SK-N-SH (cell line): ENCODE measurements around the gene ZNRF1. TPM values are rescaled to one million over a fixed set of nuclear protein-coding genes. Genes with fewer than 3 reads are reported as not detected.

Source experiments
- CTCF ChIA-PET: fragments of 300-600, 350-600 bp; formaldehyde crosslinking; extraction: SDS; loops from one replicate; lab custom pipeline; 2021; lab: Yijun Ruan, JAX
- POLR2A ChIA-PET: fragments of 350-600 bp; sonication (Branson Sonifier 250); formaldehyde crosslinking; extraction: SDS; loops from one replicate; lab custom pipeline; 2020; ENCODE audit warnings: antibody characterized with exemption, inconsistent platforms; lab: Yijun Ruan, JAX
- DNase-seq: peaks from one replicate; pipeline ENCODE4 v3.0.0; 2012
- H2AFZ ChIP-seq: fragments of 200-600 bp; sonication (generic); 2 replicates; pipeline ENCODE4 v1.8.1; 2016; ENCODE audit warnings: antibody characterized with exemption, mild to moderate bottlenecking, low read depth
- H3F3A ChIP-seq: fragments of 200-600 bp; sonication (generic); replicated peaks from 2 replicates; pipeline ENCODE3; 2016; ENCODE audit warnings: antibody characterized with exemption, mild to moderate bottlenecking; ENCODE audit not compliant: insufficient read depth
- H3K27ac ChIP-seq, 2 experiments: fragments of 200-500 bp in 1 of 2; fragments of 200-600 bp in 1 of 2; sonication (Bioruptor generic) in 1 of 2; sonication (generic), shearing (Covaris generic) in 1 of 2; 2 replicates each; pipeline versions ENCODE4 v1.5.1 to v1.6.1; 2014 to 2016; ENCODE audit warnings: low read depth in 2 of 2, inconsistent platforms in 1 of 2, low read length in 1 of 2, mild to moderate bottlenecking in 1 of 2, mixed read lengths in 1 of 2
- H3K27me3 ChIP-seq: fragments of 200-600 bp; sonication (generic), shearing (Covaris generic); 2 replicates; pipeline ENCODE4 v1.6.1; 2016; ENCODE audit warnings: mixed run types; ENCODE audit not compliant: insufficient read depth
- H3K36me3 ChIP-seq, 2 experiments: fragments of 200-500 bp in 1 of 2; fragments of 200-600 bp in 1 of 2; sonication (Bioruptor generic) in 1 of 2; sonication (generic) in 1 of 2; replicated peaks in 1 of 2; 2 replicates each; pipeline versions ENCODE3 to v1.5.1; 2014 to 2016; ENCODE audit warnings: low read length in 1 of 2, mild to moderate bottlenecking in 1 of 2; ENCODE audit not compliant: insufficient read depth in 2 of 2, control insufficient read depth in 1 of 2
- H3K4me1 ChIP-seq, 2 experiments: fragments of 200-500 bp in 1 of 2; fragments of 200-600 bp in 1 of 2; sonication (Bioruptor generic) in 1 of 2; sonication (generic), shearing (Covaris generic) in 1 of 2; 2 replicates each; pipeline versions ENCODE4 v1.5.1 to v1.6.1; 2014 to 2016; ENCODE audit warnings: low read depth in 1 of 2, low read length in 1 of 2, mixed run types in 1 of 2; ENCODE audit not compliant: insufficient read depth in 2 of 2, control insufficient read depth in 1 of 2
- H3K4me2 ChIP-seq: fragments of 200-600 bp; sonication (generic), shearing (Covaris generic); 2 replicates; pipeline ENCODE4 v1.6.1; 2017; ENCODE audit warnings: mixed run types
- H3K4me3 ChIP-seq, 2 experiments: fragments of 200-500 bp in 1 of 2; fragments of 200-600 bp in 1 of 2; sonication (Bioruptor generic) in 1 of 2; sonication (generic), shearing (Covaris generic) in 1 of 2; 2 replicates each; pipeline versions ENCODE4 v1.5.1 to v1.8.1; 2014 to 2016; ENCODE audit warnings: low read depth in 2 of 2, inconsistent platforms in 1 of 2, low read length in 1 of 2, mild to moderate bottlenecking in 1 of 2, mixed read lengths in 1 of 2, moderate library complexity in 1 of 2
- H3K79me2 ChIP-seq: fragments of 200-600 bp; sonication (generic); 2 replicates; pipeline ENCODE4 v1.8.1; 2017; ENCODE audit warnings: mild to moderate bottlenecking; ENCODE audit not compliant: insufficient read depth
- H3K9ac ChIP-seq: fragments of 200-600 bp; sonication (generic); 2 replicates; pipeline ENCODE4 v1.6.1; 2017; ENCODE audit warnings: mixed run types
- H3K9me2 ChIP-seq: fragments of 200-600 bp; sonication (generic); 2 replicates; pipeline ENCODE4 v1.6.1; 2017; ENCODE audit warnings: mixed run types
- H3K9me3 ChIP-seq: fragments of 200-600 bp; sonication (generic); 2 replicates; pipeline ENCODE4 v1.6.1; 2017; ENCODE audit warnings: mixed run types, mild to moderate bottlenecking, moderate library complexity
- H4K20me1 ChIP-seq: fragments of 200-600 bp; sonication (generic); 2 replicates; pipeline ENCODE4 v1.6.1; 2017; ENCODE audit warnings: mild to moderate bottlenecking, mixed run types; ENCODE audit not compliant: insufficient read depth
- CHD2 ChIP-seq: fragments of 150-350 bp; IDR thresholded peaks from 2 replicates; pipeline ENCODE4 v1.6.1; 2018; ENCODE audit warnings: low read length; ENCODE audit not compliant: partially characterized antibody
- FOSL2 ChIP-seq: IDR thresholded peaks from 2 replicates; pipeline ENCODE4 v1.4.0; 2012; ENCODE audit warnings: low read depth, mild to moderate bottlenecking, moderate library complexity, borderline replicate concordance
- FOXJ3 ChIP-seq: sonication (generic); formaldehyde crosslinking; IDR thresholded peaks from 2 replicates; pipeline ENCODE4 v1.5.1; 2020; ENCODE audit warnings: mild to moderate bottlenecking, missing genetic modification reagents
- GABPA ChIP-seq: IDR thresholded peaks from 2 replicates; pipeline ENCODE4 v1.4.0; 2012; ENCODE audit warnings: low read depth, mild to moderate bottlenecking
- NFIC ChIP-seq: IDR thresholded peaks from 2 replicates; pipeline ENCODE4 v1.4.0; 2012; ENCODE audit warnings: borderline replicate concordance
- NRF1 ChIP-seq: IDR thresholded peaks from 2 replicates; pipeline ENCODE4 v1.6.1; 2012; ENCODE audit warnings: low read depth, mild to moderate bottlenecking, low read length
- RAD21 ChIP-seq: IDR thresholded peaks from 2 replicates; pipeline ENCODE4 v1.6.1; 2012; ENCODE audit warnings: mild to moderate bottlenecking, low read length
- TAF1 ChIP-seq: IDR thresholded peaks from 2 replicates; pipeline ENCODE4 v1.6.1; 2012; ENCODE audit warnings: low read depth, mild to moderate bottlenecking, low read length, moderate library complexity, borderline replicate concordance
- TEAD4 ChIP-seq: IDR thresholded peaks from 2 replicates; pipeline ENCODE4 v1.4.0; 2012; ENCODE audit warnings: mild to moderate bottlenecking, borderline replicate concordance; ENCODE audit not compliant: insufficient read depth
- ZBTB33 ChIP-seq: IDR thresholded peaks from 2 replicates; pipeline ENCODE4 v1.4.0; 2012; ENCODE audit warnings: low read depth, borderline replicate concordance
- WGBS: methylation state at CpG from one replicate; pipeline ENCODE4 v1.1.6; 2017; ENCODE audit warnings: low lambda C conversion rate; 5-methylcytosine and 5-hydroxymethylcytosine counted together
- polyA plus RNA-seq, 3 experiments: library from polyadenylated mRNA; depleted of rRNA; stranded (reverse); fragments of >200 nt; gene quantifications; 2 replicates each; pipeline ENCODE4 v1.2.3, GENCODE V29; 2012
- TF ChIP-seq, protein P1 (sequence below): IDR thresholded peaks from 2 replicates; pipeline ENCODE4 v1.6.1; 2012; ENCODE audit warnings: mild to moderate bottlenecking, low read depth, low read length, moderate library complexity
- TF ChIP-seq, protein P2 (sequence below): IDR thresholded peaks from 2 replicates; pipeline ENCODE4; 2012
- TF ChIP-seq, protein P3 (sequence below): IDR thresholded peaks from 2 replicates; pipeline ENCODE4 v1.4.0; 2012; ENCODE audit warnings: low read depth

Gene ZNRF1
- polyA plus RNA-seq, 1 of the 3 experiments (the other 2 are of a cell fraction) = 23.7 TPM

GRCh38 chr16:75147968-75148310 is 149.1 kb downstream of the ZNRF1 start:
- H3K27me3 ChIP-seq = no peaks in the 10 kb centered on the region
- H3K9ac ChIP-seq = peak overlapping the region; percentile 97; the same call in 1 of the 2 replicates
- peaks cover 19% of the 10 kb centered on the region for H3K9me3 ChIP-seq
- no peaks in the 10 kb centered on the region for H3K9me2 ChIP-seq
- WGBS = 61% methylated on average over 3 of the region's 3 CpGs
- ChIA-PET CTCF (interaction anchor here (1.1 to 1.6 kb wide), 2 partner anchors 37 to 51 kb away, joined by 4 read pairs; no protein-coding TSS in a partner anchor), POLR2A (no interaction called here)
- peak overlapping the region; percentile 83 to 90; a peak in 3 of 4 replicates for H3K4me3 ChIP-seq
- no peak for DNase-seq
- TF ChIP-seq, protein P1, sequence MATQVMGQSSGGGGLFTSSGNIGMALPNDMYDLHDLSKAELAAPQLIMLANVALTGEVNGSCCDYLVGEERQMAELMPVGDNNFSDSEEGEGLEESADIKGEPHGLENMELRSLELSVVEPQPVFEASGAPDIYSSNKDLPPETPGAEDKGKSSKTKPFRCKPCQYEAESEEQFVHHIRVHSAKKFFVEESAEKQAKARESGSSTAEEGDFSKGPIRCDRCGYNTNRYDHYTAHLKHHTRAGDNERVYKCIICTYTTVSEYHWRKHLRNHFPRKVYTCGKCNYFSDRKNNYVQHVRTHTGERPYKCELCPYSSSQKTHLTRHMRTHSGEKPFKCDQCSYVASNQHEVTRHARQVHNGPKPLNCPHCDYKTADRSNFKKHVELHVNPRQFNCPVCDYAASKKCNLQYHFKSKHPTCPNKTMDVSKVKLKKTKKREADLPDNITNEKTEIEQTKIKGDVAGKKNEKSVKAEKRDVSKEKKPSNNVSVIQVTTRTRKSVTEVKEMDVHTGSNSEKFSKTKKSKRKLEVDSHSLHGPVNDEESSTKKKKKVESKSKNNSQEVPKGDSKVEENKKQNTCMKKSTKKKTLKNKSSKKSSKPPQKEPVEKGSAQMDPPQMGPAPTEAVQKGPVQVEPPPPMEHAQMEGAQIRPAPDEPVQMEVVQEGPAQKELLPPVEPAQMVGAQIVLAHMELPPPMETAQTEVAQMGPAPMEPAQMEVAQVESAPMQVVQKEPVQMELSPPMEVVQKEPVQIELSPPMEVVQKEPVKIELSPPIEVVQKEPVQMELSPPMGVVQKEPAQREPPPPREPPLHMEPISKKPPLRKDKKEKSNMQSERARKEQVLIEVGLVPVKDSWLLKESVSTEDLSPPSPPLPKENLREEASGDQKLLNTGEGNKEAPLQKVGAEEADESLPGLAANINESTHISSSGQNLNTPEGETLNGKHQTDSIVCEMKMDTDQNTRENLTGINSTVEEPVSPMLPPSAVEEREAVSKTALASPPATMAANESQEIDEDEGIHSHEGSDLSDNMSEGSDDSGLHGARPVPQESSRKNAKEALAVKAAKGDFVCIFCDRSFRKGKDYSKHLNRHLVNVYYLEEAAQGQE = no peak
- no peak for TF ChIP-seq TEAD4
- TF ChIP-seq TAF1 = no peak
- no peak for TF ChIP-seq FOXJ3 (CRISPR knock-in tag)
- no peak for TF ChIP-seq FOSL2
- TF ChIP-seq, protein P2, sequence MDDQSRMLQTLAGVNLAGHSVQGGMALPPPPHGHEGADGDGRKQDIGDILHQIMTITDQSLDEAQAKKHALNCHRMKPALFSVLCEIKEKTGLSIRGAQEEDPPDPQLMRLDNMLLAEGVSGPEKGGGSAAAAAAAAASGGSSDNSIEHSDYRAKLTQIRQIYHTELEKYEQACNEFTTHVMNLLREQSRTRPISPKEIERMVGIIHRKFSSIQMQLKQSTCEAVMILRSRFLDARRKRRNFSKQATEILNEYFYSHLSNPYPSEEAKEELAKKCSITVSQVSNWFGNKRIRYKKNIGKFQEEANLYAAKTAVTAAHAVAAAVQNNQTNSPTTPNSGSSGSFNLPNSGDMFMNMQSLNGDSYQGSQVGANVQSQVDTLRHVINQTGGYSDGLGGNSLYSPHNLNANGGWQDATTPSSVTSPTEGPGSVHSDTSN = no peak
- H2AFZ ChIP-seq = peak overlapping the region; percentile 90
- H3F3A ChIP-seq = no peaks in the 10 kb centered on the region
- H3K36me3 ChIP-seq = peaks cover 0 to 27% of the 10 kb centered on the region in 2 experiments
- H3K4me1 ChIP-seq = no peaks in the 10 kb centered on the region
- peaks cover 41% of the 10 kb centered on the region for H3K79me2 ChIP-seq
- peak overlapping the region; percentile 89; the same call in 1 of the 2 replicates for H3K4me2 ChIP-seq
- no peaks in the 10 kb centered on the region for H4K20me1 ChIP-seq
- H3K27ac ChIP-seq = no peak overlapping the region

DNA sequence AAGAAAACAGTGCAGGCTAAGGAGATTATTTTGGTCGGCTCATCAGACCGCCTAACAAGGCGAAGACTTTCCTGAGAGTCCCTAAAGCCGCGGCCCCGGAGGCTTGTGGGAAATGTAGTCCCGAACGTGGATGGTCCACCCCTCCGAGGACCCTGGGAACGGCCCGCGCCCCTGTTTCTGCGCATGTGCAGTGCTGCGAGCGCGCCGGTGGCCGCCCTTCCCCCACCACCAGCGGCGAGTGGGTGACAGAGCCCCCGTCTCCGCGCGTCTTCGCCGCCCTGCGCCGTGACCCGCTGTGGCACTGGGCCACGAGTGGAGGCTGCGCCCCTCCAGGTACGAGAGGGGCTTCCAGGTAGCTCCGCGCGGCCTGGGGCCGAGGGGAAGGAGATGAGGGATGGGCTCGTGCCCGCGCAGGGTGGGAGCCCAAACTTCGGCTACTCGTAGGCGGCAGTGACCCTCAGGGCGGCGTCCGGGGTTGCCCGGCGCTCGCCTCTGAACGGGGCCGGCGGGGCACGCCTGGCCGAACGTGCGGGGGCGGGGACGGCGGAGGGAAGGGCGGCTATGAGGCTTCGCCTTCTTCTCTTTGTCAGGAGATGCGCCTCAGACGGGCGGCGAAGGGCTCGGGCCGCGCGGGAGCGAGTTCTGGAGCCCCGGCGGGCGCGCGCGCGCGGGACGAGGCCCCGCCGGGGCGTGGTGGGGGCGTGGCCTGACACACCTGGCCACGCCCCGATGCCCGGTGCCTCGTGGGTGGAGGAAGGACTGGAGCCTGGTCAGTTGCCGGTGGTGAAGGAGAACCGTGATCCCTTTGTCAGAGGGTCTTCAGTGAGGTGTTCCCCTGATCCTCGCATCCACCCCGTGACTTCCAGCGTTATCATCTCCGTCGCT is 149.7 kb downstream of the ZNRF1 start, which contains the start of gene ZFP1:
Gene ZFP1 (plus strand): TSS at position 214 of the 885 bp plus-strand sequence. CDS start 4,428 bp downstream, outside the sequence.
- Histone ChIP-seq H3K27ac (peak within 1 kb of the TSS; percentile 91 to 94), H3K4me1 (no peaks in the 10 kb centered on the region), H3K4me2 (peak within 1 kb of the TSS; percentile 89), H3K9me2 (no peaks in the 10 kb centered on the region), H3K36me3 (peaks cover 3 to 33% of the 10 kb centered on the region in 2 experiments), H3K4me3 (peak within 1 kb of the TSS; percentile 83 to 90), H3K9ac (peak within 1 kb of the TSS; percentile 97), H3K9me3 (peaks cover 19% of the 10 kb centered on the region), H3K79me2 (peaks cover 44% of the 10 kb centered on the region), H3K27me3 (no peaks in the 10 kb centered on the region), H3F3A (no peaks in the 10 kb centered on the region), H4K20me1 (no peaks in the 10 kb centered on the region), H2AFZ (peak within 1 kb of the TSS; percentile 90)
- 5% methylated on average over 19 of the region's 93 CpGs for WGBS
- POLR2A ChIA-PET = no interaction called here
- CTCF ChIA-PET = interaction anchor here (1.1 to 1.6 kb wide), 2 partner anchors 37 to 51 kb away, joined by 4 read pairs; no protein-coding TSS in a partner anchor
- DNase-seq = peak; percentile 96
- TF ChIP-seq GABPA = no peak
- TF ChIP-seq TAF1 = peak; percentile 10; the same call in 1 of the 2 replicates
- TF ChIP-seq, protein P1 = 0 out of 2 replicates have a peak, but pooled peaks have one; percentile 3
- TF ChIP-seq, protein P3, sequence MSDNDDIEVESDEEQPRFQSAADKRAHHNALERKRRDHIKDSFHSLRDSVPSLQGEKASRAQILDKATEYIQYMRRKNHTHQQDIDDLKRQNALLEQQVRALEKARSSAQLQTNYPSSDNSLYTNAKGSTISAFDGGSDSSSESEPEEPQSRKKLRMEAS = no peak
- TF ChIP-seq NRF1 = peak; percentile 75
- TF ChIP-seq CHD2 = peak; percentile 90
- no peak for TF ChIP-seq NFIC
- no peak for TF ChIP-seq RAD21
- no peak for TF ChIP-seq ZBTB33
